Prostate gland (tissue), 2 donors: ENCODE results near the gene CDHR1.

Experiments
- CTCF ChIP-seq, 4 experiments: fragments of 200-600 bp in 2 of 4; fragments of 450-650 bp in 2 of 4; sonication (generic) in 2 of 4; IDR thresholded peaks; 1 replicate in 3 of 4; 2 replicates in 1 of 4; pipeline ENCODE4 v1.5.1; 2016 to 2019; ENCODE audit warnings: antibody characterized with exemption in 4 of 4, mild to moderate bottlenecking in 2 of 4, moderate library complexity in 2 of 4
- POLR2A ChIP-seq: fragments of 450-650 bp; IDR thresholded peaks from one replicate; pipeline ENCODE4 v1.6.1; 2016; ENCODE audit warnings: antibody characterized with exemption, mild to moderate bottlenecking
- POLR2AphosphoS5 ChIP-seq: sonication (generic); formaldehyde crosslinking; IDR thresholded peaks from one replicate; pipeline ENCODE4 v1.6.1; 2017; ENCODE audit warnings: antibody characterized with exemption

GRCh38 chr10:84244651-84245270 is 50.4 kb downstream of the CDHR1 start, which contains the start of gene RGR:
- TF ChIP-seq CTCF (IDR thresholded peaks at IDR 0.05) (no peak), POLR2AphosphoS5 (no peak), POLR2A (no peak)
